ENCODE results near the gene WFDC11. TPM values are rescaled to one million over a fixed set of nuclear protein-coding genes. Genes with fewer than 3 reads are reported as not detected.
"Not testable (repeated sequence)": the region's sequence is repeated elsewhere in the genome, so short reads cannot be mapped to it uniquely, and the experiment has no call there.

The WFDC11 gene
- total RNA-seq, 1 donor from 2014 or later: not detected

DNA sequence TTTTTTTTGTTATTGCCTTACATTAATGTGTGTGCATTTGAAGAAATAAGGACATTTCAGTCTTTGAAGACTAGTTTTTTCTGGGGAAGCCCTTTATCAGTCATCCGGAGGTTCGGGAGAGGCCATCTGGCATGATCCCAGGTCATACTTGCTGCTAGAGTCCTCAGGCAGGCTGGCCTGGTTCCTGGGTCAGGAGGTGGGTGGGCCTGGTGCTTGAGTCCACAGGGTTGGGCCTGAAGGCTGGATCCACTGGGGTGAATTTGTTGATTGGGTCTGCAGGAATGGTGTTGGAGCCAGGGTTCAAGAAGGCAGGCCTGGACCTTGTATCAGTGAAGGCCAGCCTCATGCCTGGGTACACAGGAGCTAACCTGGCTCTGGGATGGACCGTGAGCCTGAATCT lies 23.2 kb downstream of the WFDC11 start:
- Histone ChIP-seq H3K27ac (no peak overlapping the region), H3K9me3 (no peaks in the 10 kb centered on the region), H3K4me1 (no peaks in the 10 kb centered on the region), H3K27me3 (no peaks in the 10 kb centered on the region), H3K4me3 (no peak overlapping the region), H3K36me3 (no peaks in the 10 kb centered on the region)
- no peak for DNase-seq (ENCODE audit: low spot score in 2 of 2)
- TF ChIP-seq, protein P1, sequence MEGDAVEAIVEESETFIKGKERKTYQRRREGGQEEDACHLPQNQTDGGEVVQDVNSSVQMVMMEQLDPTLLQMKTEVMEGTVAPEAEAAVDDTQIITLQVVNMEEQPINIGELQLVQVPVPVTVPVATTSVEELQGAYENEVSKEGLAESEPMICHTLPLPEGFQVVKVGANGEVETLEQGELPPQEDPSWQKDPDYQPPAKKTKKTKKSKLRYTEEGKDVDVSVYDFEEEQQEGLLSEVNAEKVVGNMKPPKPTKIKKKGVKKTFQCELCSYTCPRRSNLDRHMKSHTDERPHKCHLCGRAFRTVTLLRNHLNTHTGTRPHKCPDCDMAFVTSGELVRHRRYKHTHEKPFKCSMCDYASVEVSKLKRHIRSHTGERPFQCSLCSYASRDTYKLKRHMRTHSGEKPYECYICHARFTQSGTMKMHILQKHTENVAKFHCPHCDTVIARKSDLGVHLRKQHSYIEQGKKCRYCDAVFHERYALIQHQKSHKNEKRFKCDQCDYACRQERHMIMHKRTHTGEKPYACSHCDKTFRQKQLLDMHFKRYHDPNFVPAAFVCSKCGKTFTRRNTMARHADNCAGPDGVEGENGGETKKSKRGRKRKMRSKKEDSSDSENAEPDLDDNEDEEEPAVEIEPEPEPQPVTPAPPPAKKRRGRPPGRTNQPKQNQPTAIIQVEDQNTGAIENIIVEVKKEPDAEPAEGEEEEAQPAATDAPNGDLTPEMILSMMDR (IDR thresholded peaks at IDR 0.05): no peak
- intact Hi-C loops (cut with DNase I): no loop called here

DNA sequence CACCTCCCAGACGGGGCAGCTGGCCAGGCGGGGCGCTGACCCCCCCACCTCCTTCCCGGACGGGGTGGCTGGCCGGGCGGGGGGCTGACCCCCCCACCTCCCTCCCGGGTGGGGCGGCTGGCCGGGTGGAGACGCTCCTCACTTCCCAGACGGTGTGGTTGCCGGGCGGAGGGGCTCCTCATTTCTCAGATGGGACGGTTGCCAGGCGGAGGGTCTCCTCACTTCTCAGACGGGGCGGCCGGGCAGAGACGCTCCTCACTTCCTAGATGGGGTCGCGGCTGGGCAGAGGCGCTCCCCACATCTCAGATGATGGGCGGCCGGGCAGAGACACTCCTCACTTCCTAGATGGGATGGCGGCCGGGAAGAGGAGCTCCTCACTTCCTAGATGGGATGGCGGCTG lies 24.2 kb downstream of the WFDC11 start:
- H3K27ac ChIP-seq; DNase-seq (ENCODE audit: low spot score in 2 of 2); H3K36me3 ChIP-seq; H3K4me3 ChIP-seq; intact Hi-C loops (cut with DNase I); H3K27me3 ChIP-seq; H3K4me1 ChIP-seq; H3K9me3 ChIP-seq: not testable (repeated sequence)

DNA sequence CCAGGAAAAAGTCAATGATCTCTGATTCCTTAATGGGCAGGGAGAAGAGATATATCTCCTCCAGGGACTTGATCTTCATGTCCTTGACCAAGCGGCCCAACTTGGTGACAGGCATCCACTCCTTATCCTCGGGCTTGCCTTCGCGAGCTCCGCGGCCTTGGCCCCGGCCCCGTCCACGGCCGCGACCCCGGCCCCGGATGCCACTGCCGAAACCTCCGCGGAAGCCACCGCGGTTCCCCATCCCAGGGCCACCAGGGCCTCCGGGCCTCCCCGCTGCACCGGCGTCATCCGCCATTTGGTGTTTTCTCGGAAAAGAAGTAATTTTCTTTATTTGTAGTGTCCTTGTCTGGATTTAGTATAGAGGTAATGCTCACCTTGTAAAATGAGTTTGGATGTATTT lies 29.0 kb downstream of the WFDC11 start:
- H3K36me3 ChIP-seq; H3K9me3 ChIP-seq; intact Hi-C loops (cut with DNase I); H3K4me1 ChIP-seq; H3K27ac ChIP-seq; DNase-seq (ENCODE audit: low spot score in 2 of 2); H3K4me3 ChIP-seq; H3K27me3 ChIP-seq: not testable (repeated sequence)

DNA sequence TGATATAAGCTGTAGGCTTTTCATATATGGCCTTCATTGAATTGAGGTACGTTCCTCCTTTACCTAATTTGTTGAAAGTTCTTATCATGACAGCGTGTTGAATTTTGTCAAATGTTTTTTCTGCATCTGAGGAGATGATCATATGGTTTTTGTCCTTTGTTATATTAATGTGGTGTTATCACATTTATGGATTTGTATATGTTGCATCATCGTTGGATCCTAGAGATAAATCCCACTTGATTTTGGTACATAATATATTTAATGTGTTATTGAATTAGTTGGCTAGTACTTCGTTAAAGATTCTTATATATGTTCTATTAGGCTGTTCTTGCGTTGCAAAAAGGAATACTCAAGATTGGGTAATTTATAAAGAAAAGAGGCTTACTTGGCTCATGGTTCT lies 30.4 kb downstream of the WFDC11 start:
- Histone ChIP-seq H3K9me3 (no peaks in the 10 kb centered on the region), H3K36me3 (no peaks in the 10 kb centered on the region), H3K4me3 (no peak overlapping the region), H3K27ac (no peak overlapping the region), H3K27me3 (no peaks in the 10 kb centered on the region), H3K4me1 (no peaks in the 10 kb centered on the region)
- no peak for DNase-seq (ENCODE audit: low spot score in 2 of 2)
- intact Hi-C loops (cut with DNase I): no loop called here
- TF ChIP-seq, protein P1 (IDR thresholded peaks at IDR 0.05): no peak

DNA sequence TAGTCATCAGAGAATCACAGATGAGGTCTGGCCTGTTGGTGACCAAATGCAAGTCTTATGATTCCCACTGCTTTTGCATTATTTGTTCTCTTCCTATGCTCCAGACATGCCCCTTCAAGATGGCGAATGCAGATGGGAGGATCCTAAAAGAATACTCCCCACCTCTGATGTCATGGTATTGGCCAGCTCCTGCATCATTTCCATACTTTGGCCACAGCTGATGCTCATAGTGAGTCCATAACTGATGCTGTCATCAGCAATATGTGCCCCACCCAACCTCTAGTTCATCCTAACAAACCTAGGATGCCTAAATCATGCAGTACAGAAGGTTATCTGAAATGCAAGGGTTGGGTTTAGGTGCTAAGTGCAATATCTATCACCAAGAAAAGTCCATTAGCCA lies 33.5 kb downstream of the WFDC11 start:
- no peaks in the 10 kb centered on the region for H3K4me1 ChIP-seq
- H3K4me3 ChIP-seq: no peak overlapping the region
- no peak overlapping the region for H3K27ac ChIP-seq
- no peak for DNase-seq (ENCODE audit: low spot score in 2 of 2)
- H3K9me3 ChIP-seq: no peaks in the 10 kb centered on the region
- intact Hi-C loops (cut with DNase I): no loop called here
- no peaks in the 10 kb centered on the region for H3K36me3 ChIP-seq
- H3K27me3 ChIP-seq: no peaks in the 10 kb centered on the region
- TF ChIP-seq, protein P1 (IDR thresholded peaks at IDR 0.05): no peak

DNA sequence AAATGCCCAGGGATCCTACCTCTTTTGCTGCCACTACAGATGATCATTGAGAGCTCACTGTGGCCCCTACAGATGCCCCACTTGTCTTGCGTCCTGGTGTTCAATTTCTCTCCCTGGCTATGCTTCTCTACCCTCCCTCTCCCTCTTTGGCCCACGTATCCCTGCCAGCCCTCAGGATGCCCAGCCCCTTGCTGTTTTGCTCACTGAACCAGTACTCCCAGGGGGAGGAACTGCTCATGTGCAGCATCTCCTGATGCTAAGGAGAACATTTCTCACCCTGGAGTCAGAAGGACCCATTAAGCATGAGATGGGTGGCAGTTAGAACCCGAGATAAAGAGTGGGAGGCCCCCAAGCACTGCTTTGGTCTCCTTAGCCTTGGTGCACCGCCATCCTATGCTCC lies 38.9 kb downstream of the WFDC11 start, which contains the start of gene WFDC9:
WFDC9 (minus strand) TSS at position 101 of the 400 bp plus-strand sequence. CDS start 21,103 bp downstream, outside the sequence.
- Histone ChIP-seq H3K36me3 (no peaks in the 10 kb centered on the region), H3K4me1 (no peaks in the 10 kb centered on the region), H3K27me3 (no peaks in the 10 kb centered on the region), H3K27ac (no peak within 1 kb of the TSS), H3K4me3 (no peak within 1 kb of the TSS), H3K9me3 (no peaks in the 10 kb centered on the region)
- TF ChIP-seq, protein P1 (IDR thresholded peaks at IDR 0.05): no peak
- no peak for DNase-seq (ENCODE audit: low spot score in 2 of 2)
- intact Hi-C loops (cut with DNase I): no loop called here

DNA sequence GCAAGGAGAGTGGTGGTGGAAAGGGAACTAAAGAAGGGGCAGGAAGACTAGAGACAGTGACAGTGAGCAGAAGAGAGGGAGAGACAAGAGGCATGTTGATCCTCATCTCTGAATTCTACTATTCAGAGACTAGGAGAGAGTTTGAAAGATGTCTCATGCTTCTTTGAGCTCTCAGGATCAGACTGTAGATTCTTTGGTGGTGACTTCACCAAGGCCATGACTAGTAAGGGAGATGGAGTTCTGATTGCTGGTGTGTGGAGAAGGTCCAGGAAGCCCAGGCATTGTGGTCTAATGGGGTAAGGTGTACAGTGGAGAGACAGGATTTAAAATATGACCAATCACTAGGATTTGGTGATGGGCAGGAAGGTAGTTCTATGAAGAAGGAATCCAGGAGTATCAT lies 39.7 kb downstream of the WFDC11 start:
- H3K27ac ChIP-seq: no peak overlapping the region
- intact Hi-C loops (cut with DNase I): no loop called here
- H3K9me3 ChIP-seq: no peaks in the 10 kb centered on the region
- no peak overlapping the region for H3K4me3 ChIP-seq
- TF ChIP-seq, protein P1 (IDR thresholded peaks at IDR 0.05): no peak
- no peaks in the 10 kb centered on the region for H3K4me1 ChIP-seq
- DNase-seq (ENCODE audit: low spot score in 2 of 2): no peak
- H3K27me3 ChIP-seq: no peaks in the 10 kb centered on the region
- no peaks in the 10 kb centered on the region for H3K36me3 ChIP-seq
